DOHH2 (cell line): ENCODE data around the gene MT1F.
"Not testable (repeated sequence)": the region's sequence is repeated elsewhere in the genome, so short reads cannot be mapped to it uniquely, and the experiment has no call there.

ENCODE experiments used
- H3F3A ChIP-seq: fragments of 200-600 bp; sonication (generic), shearing (Covaris generic); 2 replicates; pipeline ENCODE4 v1.6.0; 2016; ENCODE audit warnings: antibody characterized with exemption, mild to moderate bottlenecking; ENCODE audit not compliant: control insufficient read depth, insufficient read depth
- H3K27ac ChIP-seq: fragments of 200-600 bp; sonication (generic); 2 replicates; pipeline ENCODE4 v1.5.1; 2014; ENCODE audit warnings: low read depth, mild to moderate bottlenecking, low read length, moderate library complexity
- H3K27me3 ChIP-seq: fragments of 200-600 bp; sonication (generic); 2 replicates; pipeline ENCODE4 v1.6.1; 2014; ENCODE audit warnings: mild to moderate bottlenecking, low read length, mixed read lengths; ENCODE audit not compliant: control insufficient read depth
- H3K36me3 ChIP-seq: fragments of 200-600 bp; sonication (generic); 2 replicates; pipeline ENCODE4 v1.6.1; 2014; ENCODE audit warnings: mild to moderate bottlenecking, low read length, moderate library complexity, mixed read lengths; ENCODE audit not compliant: control insufficient read depth
- H3K4me1 ChIP-seq: fragments of 200-600 bp; sonication (generic); 2 replicates; pipeline ENCODE4 v1.6.1; 2014; ENCODE audit warnings: mild to moderate bottlenecking, low read length, mixed read lengths; ENCODE audit not compliant: control insufficient read depth
- H3K4me2 ChIP-seq: fragments of 200-600 bp; sonication (generic); 2 replicates; pipeline ENCODE4 v1.6.0; 2014; ENCODE audit warnings: mild to moderate bottlenecking, low read length, moderate library complexity
- H3K4me3 ChIP-seq: fragments of 200-600 bp; sonication (generic); 2 replicates; pipeline ENCODE4 v1.5.1; 2014; ENCODE audit warnings: mild to moderate bottlenecking, low read length, mixed read lengths
- H3K79me2 ChIP-seq: fragments of 200-600 bp; sonication (generic); 2 replicates; pipeline ENCODE4 v1.6.1; 2014; ENCODE audit warnings: mild to moderate bottlenecking, low read length, mixed read lengths; ENCODE audit not compliant: control insufficient read depth
- H3K9me2 ChIP-seq: fragments of 200-600 bp; sonication (generic); replicated peaks from 2 replicates; pipeline ENCODE4 v1.6.1; 2014; ENCODE audit warnings: mild to moderate bottlenecking, low read length, mixed read lengths; ENCODE audit not compliant: control insufficient read depth
- H3K9me3 ChIP-seq: fragments of 200-600 bp; sonication (generic); 2 replicates; pipeline ENCODE4 v1.6.1; 2014; ENCODE audit warnings: antibody characterized with exemption, low read length, mixed read lengths; ENCODE audit not compliant: control insufficient read depth, insufficient read depth
- H4K20me1 ChIP-seq: fragments of 200-600 bp; sonication (generic); 2 replicates; pipeline ENCODE4 v1.6.0; 2014; ENCODE audit warnings: low read depth, mild to moderate bottlenecking, antibody characterized with exemption, low read length, moderate library complexity; ENCODE audit not compliant: control insufficient read depth, insufficient read depth
- EZH2phosphoT487 ChIP-seq: fragments of 200-600 bp; sonication (generic); IDR thresholded peaks from 2 replicates; pipeline ENCODE4 v1.6.1; 2017; ENCODE audit warnings: borderline replicate concordance, mild to moderate bottlenecking, antibody characterized with exemption, low read length, moderate library complexity, mixed read lengths
- TF ChIP-seq, protein P1 (sequence below): fragments of 200-600 bp; sonication (generic); IDR thresholded peaks from one replicate; pipeline ENCODE4 v1.5.1; 2014; ENCODE audit warnings: antibody characterized with exemption, mild to moderate bottlenecking, low read depth, low read length; ENCODE audit not compliant: poor library complexity, severe bottlenecking

The MT1F gene

DNA sequence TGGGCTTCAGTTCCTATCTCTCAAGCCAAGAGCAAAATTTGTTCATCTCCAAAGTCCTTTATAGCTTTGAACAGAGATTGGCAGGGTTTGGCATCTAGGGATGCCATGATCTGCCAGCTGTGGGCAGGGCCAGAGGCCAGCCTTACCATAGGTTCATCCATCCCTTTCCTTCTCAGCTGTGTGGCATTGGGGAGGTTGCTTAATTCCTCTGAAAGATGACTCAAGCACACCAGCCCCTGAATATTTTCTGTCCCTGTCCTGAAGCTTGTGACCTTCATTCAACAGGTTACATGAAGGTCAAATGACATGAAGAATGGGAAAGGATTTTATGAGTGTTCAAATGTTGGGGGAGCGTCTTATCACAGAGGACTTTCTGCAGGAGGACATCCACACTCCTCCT is 6.7 kb downstream of the MT1F start:
- H3K4me3 ChIP-seq, result no peak overlapping the region
- no peaks in the 10 kb centered on the region for H3K36me3 ChIP-seq
- H3K27me3 ChIP-seq, result peaks cover 53% of the 10 kb centered on the region
- no peak overlapping the region for H3K4me2 ChIP-seq
- TF ChIP-seq EZH2phosphoT487, result no peak
- TF ChIP-seq, protein P1, sequence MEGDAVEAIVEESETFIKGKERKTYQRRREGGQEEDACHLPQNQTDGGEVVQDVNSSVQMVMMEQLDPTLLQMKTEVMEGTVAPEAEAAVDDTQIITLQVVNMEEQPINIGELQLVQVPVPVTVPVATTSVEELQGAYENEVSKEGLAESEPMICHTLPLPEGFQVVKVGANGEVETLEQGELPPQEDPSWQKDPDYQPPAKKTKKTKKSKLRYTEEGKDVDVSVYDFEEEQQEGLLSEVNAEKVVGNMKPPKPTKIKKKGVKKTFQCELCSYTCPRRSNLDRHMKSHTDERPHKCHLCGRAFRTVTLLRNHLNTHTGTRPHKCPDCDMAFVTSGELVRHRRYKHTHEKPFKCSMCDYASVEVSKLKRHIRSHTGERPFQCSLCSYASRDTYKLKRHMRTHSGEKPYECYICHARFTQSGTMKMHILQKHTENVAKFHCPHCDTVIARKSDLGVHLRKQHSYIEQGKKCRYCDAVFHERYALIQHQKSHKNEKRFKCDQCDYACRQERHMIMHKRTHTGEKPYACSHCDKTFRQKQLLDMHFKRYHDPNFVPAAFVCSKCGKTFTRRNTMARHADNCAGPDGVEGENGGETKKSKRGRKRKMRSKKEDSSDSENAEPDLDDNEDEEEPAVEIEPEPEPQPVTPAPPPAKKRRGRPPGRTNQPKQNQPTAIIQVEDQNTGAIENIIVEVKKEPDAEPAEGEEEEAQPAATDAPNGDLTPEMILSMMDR, result no peak
- no peaks in the 10 kb centered on the region for H4K20me1 ChIP-seq
- no peaks in the 10 kb centered on the region for H3F3A ChIP-seq
- H3K9me3 ChIP-seq, result no peaks in the 10 kb centered on the region
- no peaks in the 10 kb centered on the region for H3K79me2 ChIP-seq
- H3K9me2 ChIP-seq, result no peaks in the 10 kb centered on the region
- no peaks in the 10 kb centered on the region for H3K4me1 ChIP-seq
- no peak overlapping the region for H3K27ac ChIP-seq

DNA sequence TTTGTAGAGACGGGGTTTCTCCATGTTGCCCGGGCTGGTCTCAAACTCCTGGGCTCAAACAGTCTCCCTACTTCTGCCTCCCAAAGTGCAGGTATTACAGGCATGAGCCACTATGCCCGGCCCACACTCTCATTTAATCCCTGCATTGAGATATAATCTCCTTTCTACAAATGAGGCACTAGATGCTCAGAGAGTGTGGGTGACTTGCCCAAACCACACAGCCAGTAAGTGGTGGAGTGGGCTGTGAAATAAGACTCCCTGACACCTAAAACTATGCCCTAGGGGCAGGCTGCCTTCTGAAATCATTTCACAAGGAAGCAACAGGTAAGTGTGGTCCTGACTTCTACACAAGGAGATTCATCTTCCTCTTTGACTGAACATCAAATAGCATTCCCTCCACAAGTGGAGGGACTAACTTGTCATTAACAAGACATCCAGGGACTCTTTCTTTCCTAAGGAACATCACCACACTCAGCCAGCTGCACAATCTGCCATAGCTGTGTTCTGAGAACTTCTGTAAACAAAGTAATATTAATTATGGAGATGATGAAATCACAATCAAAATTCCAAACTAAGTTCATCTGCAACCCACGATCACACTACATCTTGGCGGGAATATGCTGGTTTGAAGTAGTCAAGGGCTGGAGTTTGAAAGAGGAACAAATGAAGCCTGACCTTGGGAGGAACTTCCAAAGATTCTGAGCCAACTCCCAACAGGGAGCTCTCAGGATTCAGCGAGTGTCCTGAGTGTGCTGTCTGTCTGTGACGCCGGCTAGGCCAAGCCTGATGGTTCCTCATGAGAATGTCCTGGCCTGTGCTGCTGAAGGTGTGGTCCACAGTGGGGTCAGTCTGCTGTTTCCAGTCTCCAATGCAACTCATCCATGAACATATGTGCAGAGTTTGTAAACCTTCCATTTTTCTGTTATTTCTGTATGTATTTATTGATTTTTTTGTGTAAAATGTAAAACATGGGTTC is 7.8 kb downstream of the MT1F start:
- H3K4me2 ChIP-seq, H3F3A ChIP-seq, H3K27ac ChIP-seq, H3K4me3 ChIP-seq, H4K20me1 ChIP-seq, H3K9me2 ChIP-seq, H3K4me1 ChIP-seq, H3K9me3 ChIP-seq, H3K36me3 ChIP-seq, H3K79me2 ChIP-seq: not testable (repeated sequence)
- H3K27me3 ChIP-seq, result peaks cover 55% of the 10 kb centered on the region

DNA sequence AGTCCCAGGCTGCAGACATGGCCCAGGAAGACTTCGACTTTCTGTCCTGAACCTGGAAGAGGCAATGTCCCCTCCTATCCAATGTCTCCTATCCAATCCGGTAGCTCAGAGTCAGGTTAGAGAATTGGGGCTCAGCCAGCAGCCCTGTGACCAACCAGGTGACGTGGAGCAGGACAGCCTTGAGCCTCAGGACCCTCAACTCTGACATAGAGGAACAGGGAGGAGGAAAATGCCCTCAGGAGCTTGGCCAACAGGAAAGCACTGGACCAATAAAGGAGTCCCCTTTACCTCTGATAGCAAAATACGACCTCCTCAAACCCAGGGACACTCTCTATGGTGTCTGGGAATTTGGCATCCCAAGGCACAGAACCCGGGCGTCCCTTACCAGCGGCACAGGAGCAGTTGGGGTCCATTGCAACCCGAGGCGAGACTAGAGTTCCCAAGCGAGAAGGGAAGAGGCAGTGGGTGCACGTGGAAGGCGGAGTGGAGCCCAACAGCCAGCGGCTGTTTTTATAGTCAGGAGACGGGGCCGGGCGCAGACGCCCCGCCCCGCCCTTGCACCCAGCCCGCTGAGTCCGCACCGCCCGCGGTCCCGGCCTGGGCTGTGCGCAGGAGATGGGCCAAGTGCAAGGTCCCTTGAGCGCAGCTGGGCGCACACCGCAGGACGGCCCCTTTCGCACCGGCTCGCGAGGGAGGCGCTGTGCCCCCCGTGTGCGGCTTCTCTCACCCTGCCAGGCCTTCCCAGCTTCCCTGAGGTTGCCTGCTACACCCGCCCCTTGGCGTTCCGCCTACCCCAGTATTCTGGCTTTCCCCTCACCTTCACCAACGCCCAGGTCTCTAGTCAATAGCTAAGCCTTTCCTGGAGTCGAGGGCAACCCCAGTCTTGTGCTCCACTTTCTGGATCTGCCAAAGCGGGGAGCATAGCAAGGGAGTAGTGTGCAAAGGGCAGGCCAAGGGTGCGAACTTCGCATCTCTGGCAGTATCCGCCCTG is 10.1 kb downstream of the MT1F start, which contains the start of gene MT1G:
TSS of gene MT1G (minus strand) at position 485 of the 991 bp plus-strand sequence. CDS start at position 413, 72 bp downstream.
- Histone ChIP-seq H3K9me3 (no peaks in the 10 kb centered on the region), H3K27me3 (peaks cover 71% of the 10 kb centered on the region), H3K4me2 (no peak within 1 kb of the TSS), H4K20me1 (no peaks in the 10 kb centered on the region), H3K36me3 (no peaks in the 10 kb centered on the region), H3K79me2 (no peaks in the 10 kb centered on the region), H3K4me1 (no peaks in the 10 kb centered on the region), H3K27ac (no peak within 1 kb of the TSS), H3K9me2 (no peaks in the 10 kb centered on the region), H3K4me3 (no peak within 1 kb of the TSS), H3F3A (no peaks in the 10 kb centered on the region)
- TF ChIP-seq EZH2phosphoT487, result 0 out of 2 replicates have a peak, but pooled peaks have one; percentile 16
- TF ChIP-seq, protein P1, result no peak
